ENCODE data around the gene SLC5A5. TPM values are rescaled to one million over a fixed set of nuclear protein-coding genes. Genes with fewer than 3 reads are reported as not detected.
A peak's percentile ranks its signal among the peaks of the same experiment; 100 is the strongest.

The SLC5A5 gene
- total and polyA plus RNA-seq, 11 donors: not detected

DNA sequence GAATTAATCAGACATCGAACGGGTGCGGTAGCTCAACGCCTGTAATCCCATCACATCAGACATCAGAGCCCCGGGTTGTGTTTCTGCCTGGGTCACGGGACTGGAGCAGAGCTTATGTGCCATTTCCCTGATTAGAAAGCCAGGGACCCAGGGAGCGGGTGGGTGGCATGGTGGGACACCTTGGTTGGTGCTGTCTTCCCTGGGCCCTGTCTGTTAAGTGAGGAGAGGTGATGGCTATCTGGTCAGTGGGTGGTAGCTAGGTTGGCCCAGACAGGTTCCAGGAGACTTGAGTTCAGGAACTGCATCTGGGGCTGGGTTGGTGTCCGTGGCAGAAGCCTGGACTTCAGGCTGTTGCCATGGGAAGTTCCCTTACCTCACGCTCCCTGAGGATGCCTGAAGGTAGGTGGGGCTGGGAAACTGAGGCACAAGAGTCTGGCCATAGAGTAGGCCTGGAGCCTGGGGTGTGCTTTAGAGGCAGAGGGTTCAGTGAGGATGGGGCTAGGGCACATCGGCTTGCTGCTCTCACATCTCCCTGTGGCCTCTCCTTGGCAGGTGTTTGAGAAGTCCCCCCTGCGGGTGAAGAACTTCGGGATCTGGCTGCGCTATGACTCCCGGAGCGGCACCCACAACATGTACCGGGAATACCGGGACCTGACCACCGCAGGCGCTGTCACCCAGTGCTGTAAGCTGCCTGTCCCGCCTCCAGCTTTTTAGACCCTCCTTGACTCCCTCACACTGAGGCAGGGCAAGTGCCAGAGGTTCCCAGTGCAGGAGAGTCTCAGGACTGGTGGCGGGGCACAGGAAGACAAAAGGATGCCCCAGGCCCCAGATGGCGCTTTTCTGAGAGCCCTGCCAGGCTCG is 10.0 kb upstream of the SLC5A5 start:
- DNase-seq (no peak), ATAC-seq (no peak)
- H3K27ac ChIP-seq: no peak overlapping the region
- H3K9me3 ChIP-seq: no peaks in the 10 kb centered on the region
- intact Hi-C loops (cut with DNase I): loop anchor here in 4 of 10 donors (5.0 kb wide), 3 partner anchors 66 to 136 kb away; partner anchors contain the start of gene CCDC124 (in 1 of the 4)
- no peaks in the 10 kb centered on the region for H3K27me3 ChIP-seq
- H3K36me3 ChIP-seq: peaks cover 0 to 54% (median 46%) of the 10 kb centered on the region in 9 donors
- peak overlapping the region in 6 of 12 donors; percentile 87 to 100 (median 92) for H3K4me3 ChIP-seq
- 81 to 85% (median 83%) methylated on average over 10 to 23 of the region's 23 CpGs for WGBS, 4 donors
- H3K4me1 ChIP-seq: peaks cover 5 to 40% (median 17%) of the 10 kb centered on the region in 12 donors
- TF ChIP-seq CTCF (IDR thresholded peaks at IDR 0.05): no peak
- TF ChIP-seq POLR2A (IDR thresholded peaks at IDR 0.05): no peak

- no peak overlapping the region for H3K4me3 ChIP-seq
- H3K9me3 ChIP-seq: no peaks in the 10 kb centered on the region
- intact Hi-C loops (cut with DNase I): loop anchor here in 4 of 10 donors (5.0 kb wide), 3 partner anchors 64 to 134 kb away; partner anchors contain the start of gene CCDC124 (in 1 of the 4)
- H3K27ac ChIP-seq: peak overlapping the region in 3 of 12 donors; percentile 10 to 30 (median 23)
- no peaks in the 10 kb centered on the region for H3K27me3 ChIP-seq
- H3K36me3 ChIP-seq: peaks cover 0 to 54% (median 46%) of the 10 kb centered on the region in 9 donors
- TF ChIP-seq POLR2A (IDR thresholded peaks at IDR 0.05) (peak in 1 of 2 donors; percentile 7), CTCF (IDR thresholded peaks at IDR 0.05) (no peak)
- DNase-seq (no peak), ATAC-seq (no peak)
- WGBS, 4 donors: 87 to 88% (median 87%) methylated on average over 28 to 31 of the region's 31 CpGs
- H3K4me1 ChIP-seq: peaks cover 5 to 40% (median 17%) of the 10 kb centered on the region in 12 donors
Observed at GRCh38 chr19:17862711-17863519, 8.8 kb upstream of the SLC5A5 start.

DNA sequence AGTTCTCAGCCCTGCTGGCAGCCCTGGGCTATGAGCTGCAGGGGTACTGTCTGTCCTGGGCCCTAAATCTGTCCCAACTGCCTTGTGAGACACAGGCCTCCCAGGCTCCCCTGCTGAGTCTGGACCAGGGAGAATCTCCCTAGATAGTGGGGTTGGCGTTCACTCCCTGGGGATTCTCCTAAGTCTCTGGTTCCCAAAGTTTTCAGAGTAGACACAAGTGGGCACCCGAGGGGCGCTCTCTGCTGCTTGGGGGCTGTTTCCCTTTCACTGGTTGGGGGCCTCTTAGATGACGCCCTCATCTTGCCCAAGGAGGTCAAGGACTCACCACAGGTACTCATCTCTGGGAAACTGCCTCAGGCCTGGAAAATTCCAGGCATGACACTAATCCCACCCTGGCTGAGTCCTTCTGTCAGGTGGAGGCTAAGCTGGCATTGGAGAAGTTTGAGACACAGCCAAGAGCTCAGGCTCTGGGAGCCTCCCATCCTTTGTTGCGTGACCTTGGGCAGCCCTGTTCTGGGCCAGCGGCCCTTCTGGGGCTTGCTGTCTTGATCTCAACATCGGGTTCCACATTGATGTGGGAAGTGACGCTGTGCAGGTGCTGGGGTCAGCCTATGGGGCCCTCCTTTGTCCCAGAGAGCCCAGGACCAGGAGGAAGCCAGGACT is 8.1 kb upstream of the SLC5A5 start:
- WGBS, 4 donors: 60 to 72% (median 66%) methylated on average over 6 to 8 of the region's 8 CpGs

More for the DNA sequence above, 8.1 kb upstream of the SLC5A5 start:
- Histone ChIP-seq H3K27ac (peak overlapping the region in 6 of 12 donors; percentile 10 to 30 (median 23)), H3K36me3 (peaks cover 0 to 54% (median 46%) of the 10 kb centered on the region in 9 donors), H3K4me1 (peaks cover 5 to 40% (median 17%) of the 10 kb centered on the region in 12 donors), H3K4me3 (no peak overlapping the region), H3K9me3 (no peaks in the 10 kb centered on the region), H3K27me3 (no peaks in the 10 kb centered on the region)
- DNase-seq: no peak
- ATAC-seq: no peak
- intact Hi-C loops (cut with DNase I): loop anchor here in 4 of 10 donors (5.0 kb wide), 3 partner anchors 64 to 134 kb away; partner anchors contain the start of gene CCDC124 (in 1 of the 4)
- TF ChIP-seq CTCF (IDR thresholded peaks at IDR 0.05): no peak
- no peak for TF ChIP-seq POLR2A (IDR thresholded peaks at IDR 0.05)
